ENCODE results near the gene SPNS2.

SPNS2 gene

DNA sequence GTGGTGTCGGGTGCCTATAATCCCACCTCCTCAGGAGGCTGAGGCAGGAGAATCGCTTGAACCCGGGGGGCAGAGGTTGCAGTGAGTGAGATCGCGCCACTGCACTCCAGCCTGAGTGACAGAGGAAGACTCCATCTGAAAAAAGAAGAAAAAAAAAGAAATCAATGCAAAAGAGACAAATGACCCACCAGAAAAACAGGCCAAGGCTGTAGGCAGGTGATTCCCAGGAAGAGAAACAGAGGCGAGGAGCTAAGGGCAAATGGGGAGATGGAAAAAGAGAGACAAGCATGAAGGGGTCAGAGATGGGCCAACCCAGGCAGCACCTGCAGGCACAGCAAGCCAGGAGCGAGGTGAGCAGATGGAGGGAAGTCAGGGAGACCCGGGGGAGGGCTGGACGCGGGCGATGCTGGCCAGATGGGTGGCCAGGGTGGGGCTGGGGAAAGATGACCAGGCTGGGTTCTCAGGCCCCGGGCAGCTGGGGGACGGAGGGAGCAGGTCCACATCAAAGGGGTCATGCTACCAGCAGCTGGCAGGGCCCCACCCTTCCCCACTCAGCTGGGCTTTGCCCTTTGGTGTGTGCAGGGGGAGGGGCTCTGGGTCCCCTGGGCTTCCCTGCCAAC is 31.0 kb downstream of the SPNS2 start:
- no peak for DNase-seq (ENCODE audit: low read depth)

DNA sequence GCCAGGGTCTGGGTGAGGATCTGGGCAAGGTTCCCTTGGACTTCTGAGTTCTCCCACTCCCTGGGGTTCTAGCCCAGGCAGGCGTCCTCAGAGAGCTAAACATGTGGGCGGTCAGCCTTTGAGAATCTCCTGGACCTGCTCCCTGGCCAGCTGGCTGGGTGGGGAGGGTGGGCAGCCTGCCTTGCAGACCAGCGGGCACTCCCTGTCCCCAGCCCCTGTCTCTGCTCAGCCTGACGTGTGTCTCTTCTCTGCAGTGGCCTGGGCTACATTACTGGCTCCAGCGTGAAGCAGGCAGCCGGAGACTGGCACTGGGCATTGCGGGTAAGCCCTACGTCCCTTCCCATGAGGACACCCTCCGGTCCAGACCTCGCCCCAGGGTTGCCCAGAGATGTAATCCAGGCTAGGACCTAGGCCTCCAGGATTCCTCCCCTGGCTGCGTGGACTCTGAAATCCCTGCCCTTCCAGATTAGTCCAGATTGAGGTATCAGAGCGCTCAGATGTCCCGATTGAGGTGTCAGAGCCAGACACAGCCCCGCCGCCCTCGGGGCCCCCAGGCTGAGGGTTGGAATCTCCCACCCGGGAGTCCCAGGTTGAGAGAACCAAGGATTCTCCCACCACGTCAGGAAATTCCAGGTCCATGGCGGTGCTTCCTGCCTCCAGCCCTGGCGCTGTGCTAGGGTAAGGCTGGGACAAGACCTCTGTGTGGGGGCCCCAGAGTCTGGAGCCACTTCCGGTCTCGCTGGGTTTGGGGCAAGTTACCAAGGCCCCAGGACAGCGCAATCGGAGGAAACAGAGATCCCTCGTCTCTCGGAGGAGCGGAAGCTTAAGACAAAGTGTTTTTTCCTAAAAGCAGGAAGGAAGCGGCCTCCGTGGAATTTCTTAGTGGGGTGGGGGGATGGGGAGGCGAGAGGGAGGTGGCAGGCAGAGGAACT is 32.4 kb downstream of the SPNS2 start:
- DNase-seq (ENCODE audit: low read depth): no peak
- H3K4me3 ChIP-seq (ENCODE audit: low read depth, low read length): no peak overlapping the region
- TF ChIP-seq, protein P1, sequence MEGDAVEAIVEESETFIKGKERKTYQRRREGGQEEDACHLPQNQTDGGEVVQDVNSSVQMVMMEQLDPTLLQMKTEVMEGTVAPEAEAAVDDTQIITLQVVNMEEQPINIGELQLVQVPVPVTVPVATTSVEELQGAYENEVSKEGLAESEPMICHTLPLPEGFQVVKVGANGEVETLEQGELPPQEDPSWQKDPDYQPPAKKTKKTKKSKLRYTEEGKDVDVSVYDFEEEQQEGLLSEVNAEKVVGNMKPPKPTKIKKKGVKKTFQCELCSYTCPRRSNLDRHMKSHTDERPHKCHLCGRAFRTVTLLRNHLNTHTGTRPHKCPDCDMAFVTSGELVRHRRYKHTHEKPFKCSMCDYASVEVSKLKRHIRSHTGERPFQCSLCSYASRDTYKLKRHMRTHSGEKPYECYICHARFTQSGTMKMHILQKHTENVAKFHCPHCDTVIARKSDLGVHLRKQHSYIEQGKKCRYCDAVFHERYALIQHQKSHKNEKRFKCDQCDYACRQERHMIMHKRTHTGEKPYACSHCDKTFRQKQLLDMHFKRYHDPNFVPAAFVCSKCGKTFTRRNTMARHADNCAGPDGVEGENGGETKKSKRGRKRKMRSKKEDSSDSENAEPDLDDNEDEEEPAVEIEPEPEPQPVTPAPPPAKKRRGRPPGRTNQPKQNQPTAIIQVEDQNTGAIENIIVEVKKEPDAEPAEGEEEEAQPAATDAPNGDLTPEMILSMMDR (conservative IDR thresholded peaks at IDR 0.05; ENCODE audit: low read depth, low read length): no peak

More for the DNA sequence above, 31.0 kb downstream of the SPNS2 start:
- no peak overlapping the region for H3K4me3 ChIP-seq (ENCODE audit: low read depth, low read length)
- TF ChIP-seq, protein P1 (conservative IDR thresholded peaks at IDR 0.05; ENCODE audit: low read depth, low read length): no peak

DNA sequence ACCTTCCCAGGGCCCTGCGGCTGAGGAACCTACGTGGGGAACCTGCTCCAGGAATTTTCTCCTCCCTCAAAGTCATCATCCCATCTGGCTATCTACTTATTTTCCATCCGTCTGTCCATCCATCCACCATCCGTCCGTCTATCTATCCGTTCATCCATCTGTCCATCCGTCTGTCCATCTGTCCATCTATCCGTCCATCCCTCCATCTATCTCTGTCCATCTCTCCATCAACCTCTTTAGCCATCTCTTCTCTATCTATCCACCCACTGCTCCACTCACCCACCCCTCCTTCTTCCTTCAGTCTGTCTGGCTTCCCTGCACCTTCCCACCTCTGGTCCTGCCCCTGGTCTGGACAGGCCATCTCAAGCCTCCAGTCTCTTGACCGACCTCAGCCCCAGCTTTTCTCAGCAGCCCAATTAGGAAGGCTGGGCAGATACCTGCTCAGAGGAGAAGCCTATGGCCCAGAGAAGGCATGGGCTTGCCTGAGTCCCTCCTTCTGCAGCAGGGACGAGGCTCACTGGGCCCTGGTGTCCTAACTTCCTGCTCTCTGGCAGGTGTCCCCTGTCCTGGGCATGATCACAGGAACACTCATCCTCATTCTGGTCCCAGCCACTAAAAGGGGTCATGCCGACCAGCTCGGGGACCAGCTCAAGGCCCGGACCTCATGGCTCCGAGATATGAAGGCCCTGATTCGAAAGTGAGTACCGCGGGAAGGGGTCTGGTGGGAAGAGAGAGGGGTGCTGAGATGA is 33.5 kb downstream of the SPNS2 start:
- H3K4me3 ChIP-seq (ENCODE audit: low read depth, low read length): no peak overlapping the region
- TF ChIP-seq, protein P1 (conservative IDR thresholded peaks at IDR 0.05; ENCODE audit: low read depth, low read length): no peak
- no peak for DNase-seq (ENCODE audit: low read depth)

DNA sequence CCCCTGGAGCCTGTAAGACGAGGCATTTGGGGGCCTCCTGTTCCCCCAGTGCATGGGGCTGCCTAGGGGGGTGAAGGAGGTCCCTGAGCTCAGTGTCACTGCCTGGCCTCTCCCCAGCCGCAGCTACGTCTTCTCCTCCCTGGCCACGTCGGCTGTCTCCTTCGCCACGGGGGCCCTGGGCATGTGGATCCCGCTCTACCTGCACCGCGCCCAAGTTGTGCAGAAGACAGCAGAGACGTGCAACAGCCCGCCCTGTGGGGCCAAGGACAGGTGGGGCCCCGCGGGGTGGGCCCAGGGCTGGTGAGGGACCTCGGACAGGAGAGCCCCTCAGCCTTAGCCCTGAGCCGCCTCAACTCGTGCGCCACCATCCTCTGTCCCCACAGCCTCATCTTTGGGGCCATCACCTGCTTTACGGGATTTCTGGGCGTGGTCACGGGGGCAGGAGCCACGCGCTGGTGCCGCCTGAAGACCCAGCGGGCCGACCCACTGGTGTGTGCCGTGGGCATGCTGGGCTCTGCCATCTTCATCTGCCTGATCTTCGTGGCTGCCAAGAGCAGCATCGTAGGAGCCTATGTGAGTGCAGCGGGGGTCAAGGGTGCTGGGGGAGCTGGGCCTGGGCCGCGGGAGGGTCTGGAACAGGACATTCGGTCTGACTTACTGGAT is 34.3 kb downstream of the SPNS2 start:
- no peak overlapping the region for H3K4me3 ChIP-seq (ENCODE audit: low read depth, low read length)
- TF ChIP-seq, protein P1 (conservative IDR thresholded peaks at IDR 0.05; ENCODE audit: low read depth, low read length): no peak
- DNase-seq (ENCODE audit: low read depth): no peak

DNA sequence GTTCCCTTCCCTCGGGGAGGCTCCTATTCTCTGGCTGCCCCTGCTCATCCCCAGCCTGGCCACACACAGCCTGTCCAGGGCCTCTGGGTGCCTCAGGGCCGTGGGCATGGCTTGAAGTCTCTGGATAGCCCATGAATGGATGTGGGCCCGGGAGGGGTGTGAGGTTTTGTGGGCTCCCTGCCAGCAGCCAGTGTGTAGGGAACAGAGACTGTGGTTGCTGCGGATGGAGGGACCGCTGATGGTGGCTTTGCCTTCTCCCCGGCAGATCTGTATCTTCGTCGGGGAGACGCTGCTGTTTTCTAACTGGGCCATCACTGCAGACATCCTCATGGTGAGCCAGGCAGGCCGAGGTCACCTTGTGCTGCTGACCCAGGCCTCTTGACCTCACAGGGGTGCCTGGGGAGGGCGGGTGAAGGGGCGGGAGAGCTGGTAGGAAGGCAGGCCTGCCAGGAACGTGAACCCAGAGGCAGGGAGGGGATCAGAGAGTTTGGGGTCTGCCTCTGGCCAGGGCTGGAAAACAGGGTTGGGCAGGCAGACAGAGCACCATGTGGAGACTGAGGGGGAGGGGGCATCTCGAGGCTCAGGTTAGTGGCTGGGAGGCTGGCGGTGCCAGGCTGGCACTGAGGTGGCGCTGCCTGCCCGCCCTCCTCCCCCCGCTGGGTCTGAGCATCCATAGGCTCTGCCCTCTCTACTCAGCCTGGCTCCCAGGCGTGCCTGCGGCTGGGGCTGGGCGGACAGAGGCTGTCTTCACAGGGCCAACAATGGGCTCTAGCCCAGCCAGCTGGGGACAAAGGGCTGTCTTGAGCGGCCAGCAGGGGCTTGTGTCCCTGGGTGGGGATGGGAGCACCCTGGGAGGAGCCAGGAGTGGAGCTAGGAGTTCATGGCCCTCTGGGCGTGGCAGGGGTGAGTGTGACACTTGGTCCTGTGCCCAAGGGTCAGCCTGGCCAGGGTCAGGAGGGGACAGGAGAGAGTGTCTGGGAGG is 35.1 kb downstream of the SPNS2 start:
- TF ChIP-seq, protein P1 (conservative IDR thresholded peaks at IDR 0.05; ENCODE audit: low read depth, low read length): no peak
- no peak for DNase-seq (ENCODE audit: low read depth)
- H3K4me3 ChIP-seq (ENCODE audit: low read depth, low read length): no peak overlapping the region
